K562 (cell line): Measurements from ENCODE around the gene MAN2B1. TPM values are rescaled to one million over a fixed set of nuclear protein-coding genes. Genes with fewer than 3 reads are reported as not detected.

Experiments
- ATAC-seq: fragments of 200-7000 bp; cut with Tn5 transposase; 3 replicates; pipeline ENCODE4 v1.9.1; 2020; ENCODE audit warnings: moderate library complexity
- BruUV-seq: library from RNA; stranded (reverse); fragments of 400-500 nt; replicated peaks from 2 replicates; lab custom pipeline; 2021; lab: Mats Ljungman, UMichigan
- CTCF ChIA-PET: fragments of 300-600 bp; formaldehyde crosslinking; extraction: SDS; loops from one replicate; lab custom pipeline; 2021; ENCODE audit warnings: low intra/inter-chr PET ratio; lab: Yijun Ruan, JAX
- POLR2A ChIA-PET: fragments of 300-600, 350-650 bp; sonication (Branson Sonifier 250); formaldehyde crosslinking; extraction: SDS; loops from one replicate; lab custom pipeline; 2021; ENCODE audit warnings: antibody characterized with exemption, inconsistent platforms; lab: Yijun Ruan, JAX
- DNase-seq, 4 experiments: peaks; one replicate each; pipeline versions ENCODE4 v3.0.0 to v3.0.0-alpha.2; 2011 to 2018; ENCODE audit warnings: low spot score in 3 of 4, mixed read lengths in 3 of 4; ENCODE audit errors: extremely low read depth in 1 of 4
- FAIRE-seq: peaks from 2 replicates; lab custom pipeline; 2011; peaks lifted over from hg19 to GRCh38; lab: Jason Lieb, UNC
- H2AFZ ChIP-seq: 2 replicates; pipeline ENCODE4 v1.6.0; 2011; ENCODE audit warnings: low read depth, low read length, control low read depth, inconsistent platforms
- H3K27ac ChIP-seq: fragments of 200-600 bp; 3 replicates; pipeline ENCODE4 v1.8.0; 2011; ENCODE audit warnings: low read depth, mild to moderate bottlenecking, control low read depth, inconsistent platforms, low read length, moderate library complexity, mixed read lengths; ENCODE audit errors: extremely low read depth
- H3K27me3 ChIP-seq, 2 experiments: fragments of 300-600 bp in 1 of 2; 2 replicates in 1 of 2; 3 replicates in 1 of 2; pipeline versions ENCODE4 v1.6.0 to v1.8.0; 2011; ENCODE audit warnings: inconsistent platforms in 2 of 2, low read length in 2 of 2, mild to moderate bottlenecking in 1 of 2, mixed read lengths in 1 of 2, moderate library complexity in 1 of 2; ENCODE audit not compliant: control insufficient read depth in 2 of 2, insufficient read depth in 2 of 2
- H3K36me3 ChIP-seq: fragments of 300-600 bp; 3 replicates; pipeline ENCODE4 v1.8.0; 2011; ENCODE audit warnings: mild to moderate bottlenecking, low read length, inconsistent platforms; ENCODE audit not compliant: control insufficient read depth, insufficient read depth
- H3K4me1 ChIP-seq, 2 experiments: fragments of 200-600 bp in 1 of 2; replicated peaks in 1 of 2; 2 replicates in 1 of 2; 3 replicates in 1 of 2; pipeline versions ENCODE4 v1.5.1 to v1.8.0; 2011; ENCODE audit warnings: inconsistent platforms in 2 of 2, low read length in 2 of 2, mild to moderate bottlenecking in 1 of 2, mixed read lengths in 1 of 2, moderate library complexity in 1 of 2; ENCODE audit not compliant: control insufficient read depth in 2 of 2, insufficient read depth in 2 of 2
- H3K4me2 ChIP-seq: 2 replicates; pipeline ENCODE4 v1.6.1; 2011; ENCODE audit warnings: low read length, control low read depth, inconsistent platforms, mixed read lengths; ENCODE audit not compliant: insufficient read depth
- H3K4me3 ChIP-seq: fragments of 200-600 bp; sonication (generic), shearing (Covaris generic); 2 replicates; pipeline ENCODE4 v1.5.1; 2016; ENCODE audit warnings: control low read depth, inconsistent platforms
- H3K79me2 ChIP-seq: fragments of 200-600 bp; 3 replicates; pipeline ENCODE4 v1.8.0; 2011; ENCODE audit warnings: low read length, inconsistent platforms; ENCODE audit not compliant: control insufficient read depth, insufficient read depth
- H3K9ac ChIP-seq, 2 experiments: 2 replicates each; pipeline versions ENCODE4 v1.6.0 to v1.6.1; 2011; ENCODE audit warnings: low read depth in 2 of 2, low read length in 2 of 2, control low read depth in 1 of 2, inconsistent platforms in 1 of 2, mild to moderate bottlenecking in 1 of 2, mixed read lengths in 1 of 2; ENCODE audit not compliant: insufficient read depth in 1 of 2
- H3K9me1 ChIP-seq: one replicate; pipeline ENCODE4 v1.6.0; 2011; ENCODE audit warnings: inconsistent platforms, mild to moderate bottlenecking, low read length, moderate library complexity; ENCODE audit not compliant: control insufficient read depth, insufficient read depth
- H3K9me3 ChIP-seq: replicated peaks from 2 replicates; pipeline ENCODE4 v1.5.1; 2011; ENCODE audit warnings: low read depth, low read length, inconsistent platforms; ENCODE audit not compliant: control insufficient read depth, insufficient read depth
- H4K20me1 ChIP-seq: replicated peaks from 2 replicates; pipeline ENCODE4 v1.6.1; 2011; ENCODE audit warnings: low read length, inconsistent platforms, mixed read lengths; ENCODE audit not compliant: control insufficient read depth, insufficient read depth
- GABPB2 ChIP-seq: fragments of 250-450 bp; sonication (Bioruptor Pico); conservative IDR thresholded peaks from 2 replicates; pipeline ENCODE4 v1.5.1; 2021; ENCODE audit warnings: mild to moderate bottlenecking
- KLF16 ChIP-seq: IDR thresholded peaks from 2 replicates; pipeline ENCODE4 v1.6.1; 2016; ENCODE audit warnings: antibody characterized with exemption
- MECOM ChIP-seq: fragments of 250-450 bp; sonication (Bioruptor Pico); IDR thresholded peaks from 2 replicates; pipeline ENCODE4 v1.8.0; 2022; ENCODE audit warnings: inconsistent platforms
- PHB ChIP-seq: fragments of 250-450 bp; sonication (Bioruptor Pico); IDR thresholded peaks from 2 replicates; pipeline ENCODE4 v1.5.0; 2021
- ZBTB33 ChIP-seq: sonication (generic); formaldehyde crosslinking; IDR thresholded peaks from 2 replicates; pipeline ENCODE4 v1.8.1; 2023; ENCODE audit warnings: mild to moderate bottlenecking, missing genetic modification reagents
- ZNF77 ChIP-seq: fragments of 250-450 bp; sonication (Bioruptor Pico); IDR thresholded peaks from 2 replicates; pipeline ENCODE4 v1.5.0; 2020
- WGBS: fragments of 100-300 bp; shearing (Covaris generic); methylation state at CpG from one replicate; pipeline ENCODE4 v1.1.6; 2016; ENCODE audit warnings: low coverage, mixed read lengths; ENCODE audit not compliant: insufficient coverage; ENCODE audit errors: missing lambda C conversion rate; 5-methylcytosine and 5-hydroxymethylcytosine counted together
- in situ Hi-C: fragments of 300-500 bp; cut with MboI; formaldehyde crosslinking; loops from 4 replicates; pipeline ENCODE4 v1.15.0; 2018; ENCODE audit warnings: inconsistent platforms, mixed read lengths
- intact Hi-C: fragments of 100-400 bp; cut with micrococcal nuclease; formaldehyde crosslinking; loops from 2 replicates; pipeline ENCODE4 v1.14.2; 2022
- polyA plus RNA-seq, 8 experiments: library from polyadenylated mRNA; depleted of rRNA in 4 of 8; stranded (reverse) in 5 of 8; unstranded in 3 of 8; fragments of >200 nt; fragmentation: Nextera tagmentation in 2 of 8; fragmentation: Illumina TruSeq in 1 of 8; extraction: Ambion mirVana in 2 of 8; extraction: Trizol in 1 of 8; gene quantifications; 2 replicates each; pipeline versions ENCODE4 v1.2.1 to v1.2.3, GENCODE V29; 2011 to 2014; ENCODE audit warnings: inconsistent platforms in 1 of 8, missing spikeins in 1 of 8
- total RNA-seq, 7 experiments: library from RNA; depleted of rRNA in 6 of 7; stranded (reverse); fragments of >200 nt in 6 of 7; fragmentation: Illumina TruSeq in 2 of 7; extraction: Trizol in 2 of 7; gene quantifications; 2 replicates each; pipeline versions ENCODE4 v1.2.1 to v1.2.3, GENCODE V29; 2011 to 2021; ENCODE audit warnings: low replicate concordance in 1 of 7

Gene MAN2B1
- total and polyA plus RNA-seq, 9 of the 15 experiments (the other 6 are each of a cell fraction or from before 2014, with no cell fraction given) = 0.59 to 33.8 (median 11.4) TPM

- intact Hi-C loops = no loop called here
- Histone ChIP-seq H3K9me1 (no peaks in the 10 kb centered on the region), H3K79me2 (peaks cover under 1% of the 10 kb centered on the region; the same call in 1 of the 3 replicates), H3K27ac (no peak overlapping the region), H3K4me2 (no peak overlapping the region), H3K4me1 (peaks cover 0 to 17% of the 10 kb centered on the region in 2 experiments; a peak in 3 of 5 replicates), H3K9ac (no peak overlapping the region), H2AFZ (no peak overlapping the region), H3K4me3 (no peak overlapping the region), H3K36me3 (peaks cover 36% of the 10 kb centered on the region; the same call in 2 of the 3 replicates), H3K9me3 (0 out of 2 replicates have a peak, but pooled peaks cover 1% of the 10 kb centered on the region), H4K20me1 (no peaks in the 10 kb centered on the region), H3K27me3 (no peaks in the 10 kb centered on the region)
- ChIA-PET POLR2A (interaction anchor here (0.5 kb wide), 1 partner anchor 20 kb away, joined by 5 read pairs; no protein-coding TSS in a partner anchor), CTCF (no interaction called here)
- no peak for ATAC-seq
- 85% methylated on average over 12 of the region's 12 CpGs for WGBS
- DNase-seq = no peak
- in situ Hi-C loops = no loop called here
- BruUV-seq = no TSS peak
- no peak for FAIRE-seq
- TF ChIP-seq MECOM (CRISPR knock-in tag) (no peak), PHB (CRISPR knock-in tag) (no peak), KLF16 (no peak), ZNF77 (CRISPR knock-in tag) (no peak)
Observed at GRCh38 chr19:12660980-12661379, 5.6 kb downstream of the MAN2B1 start.

GRCh38 chr19:12657966-12658365, 8.6 kb downstream of the MAN2B1 start:
- in situ Hi-C loops = no loop called here
- 97% methylated on average over 19 of the region's 22 CpGs for WGBS
- CTCF ChIA-PET = interaction anchor here (0.6 kb wide), 1 partner anchor 93 kb away, joined by 3 read pairs; no protein-coding TSS in a partner anchor

More at GRCh38 chr19:12657966-12658365, 8.6 kb downstream of the MAN2B1 start:
- Histone ChIP-seq H3K36me3 (peaks cover 31% of the 10 kb centered on the region; the same call in 2 of the 3 replicates), H3K79me2 (no peaks in the 10 kb centered on the region), H3K4me2 (no peak overlapping the region), H3K27me3 (no peaks in the 10 kb centered on the region), H3K9me3 (0 out of 2 replicates have a peak, but pooled peaks cover 1% of the 10 kb centered on the region), H4K20me1 (no peaks in the 10 kb centered on the region), H3K9me1 (no peaks in the 10 kb centered on the region)
- POLR2A ChIA-PET = no interaction called here
- no peak for DNase-seq
- no peak for ATAC-seq
- intact Hi-C loops = no loop called here
- no TSS peak for BruUV-seq
- TF ChIP-seq GABPB2 (CRISPR knock-in tag) (no peak), ZBTB33 (CRISPR knock-in tag) (peak; percentile 56)
- TF ChIP-seq, all 486 proteins: peak for 1
- Histone ChIP-seq H3K9ac (no peak overlapping the region; a peak in 1 of 4 replicates), H3K27ac (no peak overlapping the region), H3K4me1 (peaks cover 0 to 8% of the 10 kb centered on the region in 2 experiments; a peak in 2 of 5 replicates), H3K4me3 (no peak overlapping the region), H2AFZ (no peak overlapping the region)
- no peak for FAIRE-seq
